ENCODE measurements around the gene DSC2. TPM values are rescaled to one million over a fixed set of nuclear protein-coding genes. Genes with fewer than 3 reads are reported as not detected.

Gene DSC2
- total and polyA plus RNA-seq, 2 donors (not counting 3 experiments of a cell fraction or from before 2014, with no cell fraction given), result under 0.01 TPM; not detected in 1

DNA sequence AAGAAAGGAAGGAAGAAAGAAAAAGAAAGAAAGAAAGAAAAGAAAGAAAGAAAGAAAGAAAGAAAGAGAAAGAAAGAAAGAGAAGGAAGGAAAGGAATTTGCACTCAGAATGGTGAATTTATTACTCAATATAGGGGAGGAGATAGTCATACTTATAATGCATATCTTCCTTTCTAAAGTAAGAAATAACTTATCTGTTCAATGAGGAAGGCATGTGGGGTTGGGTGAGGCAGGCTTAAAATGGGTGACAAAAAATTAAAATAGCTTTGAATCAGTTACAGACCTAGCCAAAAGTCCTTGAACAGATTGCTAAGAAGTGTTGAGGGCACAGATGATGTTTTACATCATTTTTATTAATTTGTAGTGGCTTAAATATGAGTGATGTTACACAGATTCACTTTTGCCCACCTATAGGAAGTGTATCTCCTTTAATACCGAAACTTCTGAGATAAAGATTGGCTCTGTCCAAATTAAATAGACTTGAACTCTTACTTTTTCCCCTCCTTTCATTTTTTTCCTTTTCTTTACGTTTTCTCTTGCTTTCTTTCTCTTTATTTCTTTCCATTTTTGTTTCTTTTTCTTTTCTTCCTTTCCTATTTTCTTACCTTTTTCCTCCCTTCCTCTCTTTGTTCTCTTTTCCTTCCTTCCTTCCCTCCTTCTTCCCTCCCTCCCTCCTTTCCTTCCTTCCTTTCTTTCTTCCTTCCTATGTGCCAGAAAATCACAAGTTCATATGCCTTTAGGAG is 14.8 kb upstream of the DSC2 start:
- intact Hi-C loops (cut with micrococcal nuclease) (no loop called here), dilution Hi-C loops (cut with MboI; ENCODE audit: extremely low pct_ligation_motif_present, low sequenced_read_pairs) (no loop called here)
- Histone ChIP-seq H3K27ac (ENCODE audit: insufficient read depth, low read depth, low read length) (no peak overlapping the region), H4K20me1 (replicated peaks; ENCODE audit: control insufficient read depth, extremely low read depth, insufficient read depth, low read length) (no peaks in the 10 kb centered on the region), H3K4me2 (ENCODE audit: insufficient read depth, low read length) (no peak overlapping the region), H3K27me3 (ENCODE audit: control insufficient read depth in 2 of 2, insufficient read depth in 2 of 2, low read length in 2 of 2) (no peaks in the 10 kb centered on the region), H3K4me1 (ENCODE audit: control insufficient read depth, extremely low read depth, insufficient read depth, low read length) (no peaks in the 10 kb centered on the region), H3K79me2 (ENCODE audit: control insufficient read depth, insufficient read depth, low read length) (no peaks in the 10 kb centered on the region), H2AFZ (ENCODE audit: low read depth, low read length) (no peak overlapping the region), H3K36me3 (ENCODE audit: control insufficient read depth in 2 of 2, extremely low read depth in 1 of 2, insufficient read depth in 2 of 2, low read length in 2 of 2) (no peaks in the 10 kb centered on the region), H3K9me3 (replicated peaks; ENCODE audit: control insufficient read depth, insufficient read depth, low read length) (no peaks in the 10 kb centered on the region), H3K9me1 (replicated peaks; ENCODE audit: control insufficient read depth, extremely low read depth, insufficient read depth, low read length) (no peaks in the 10 kb centered on the region), H3K9ac (replicated peaks; ENCODE audit: extremely low read depth, insufficient read depth, low read length) (no peak overlapping the region), H3K4me3 (replicated peaks in 1 of 3; ENCODE audit: insufficient read depth in 1 of 3, low read depth in 1 of 3, low read length in 3 of 3) (no peak overlapping the region)
- CTCF ChIA-PET, result no interaction called here
- no TSS peak for BruUV-seq (replicated peaks)
- FAIRE-seq (no peak), DNase-seq (ENCODE audit: low read depth, low spot score) (no peak)
- TF ChIP-seq MAX (IDR thresholded peaks at IDR 0.05; ENCODE audit: insufficient read depth, insufficient read length), result no peak
- no peak for TF ChIP-seq CTCF (IDR thresholded peaks at IDR 0.05; ENCODE audit: extremely low read depth in 1 of 2, insufficient read depth in 1 of 2, low read depth in 1 of 2, low read length in 2 of 2)
- TF ChIP-seq POLR2AphosphoS5 (IDR thresholded peaks at IDR 0.05; ENCODE audit: insufficient read depth, low read depth, low read length), result no peak
- TF ChIP-seq POLR2A (IDR thresholded peaks at IDR 0.05; ENCODE audit: low read depth, low read length), result no peak
- TF ChIP-seq FOS (IDR thresholded peaks at IDR 0.05; ENCODE audit: borderline replicate concordance, insufficient read depth, low read length), result no peak
- no peak for TF ChIP-seq GATA2 (IDR thresholded peaks at IDR 0.05; ENCODE audit: insufficient read depth, insufficient read length, low read depth, low read length)
- no peak for TF ChIP-seq EZH2 (IDR thresholded peaks at IDR 0.05; ENCODE audit: borderline replicate concordance, low read depth, low read length, severe bottlenecking)
- TF ChIP-seq MYC (IDR thresholded peaks at IDR 0.05; ENCODE audit: low read depth, low read length), result no peak
- TF ChIP-seq JUN (IDR thresholded peaks at IDR 0.05; ENCODE audit: borderline replicate concordance, insufficient read depth, insufficient read length, low read depth), result no peak
- POLR2A ChIA-PET, result no interaction called here
